Neuron (in vitro differentiated cells): ENCODE results near the gene DCT.

Experiments used
- H2AFZ ChIP-seq: one replicate; pipeline ENCODE4 v1.6.1; 2013; ENCODE audit warnings: low read depth, mild to moderate bottlenecking, inconsistent platforms, low read length, moderate library complexity
- H3K27me3 ChIP-seq: one replicate; pipeline ENCODE4 v1.6.1; 2013; ENCODE audit warnings: low read length; ENCODE audit not compliant: insufficient read depth
- H3K36me3 ChIP-seq: one replicate; pipeline ENCODE4 v1.6.1; 2013; ENCODE audit warnings: low read length; ENCODE audit not compliant: insufficient read depth
- H3K4me1 ChIP-seq: one replicate; pipeline ENCODE4 v1.6.1; 2013; ENCODE audit warnings: low read length; ENCODE audit not compliant: insufficient read depth
- H3K4me3 ChIP-seq: 2 replicates; pipeline ENCODE4 v1.5.1; 2013; ENCODE audit warnings: mild to moderate bottlenecking, low read length, moderate library complexity
- H3K9me3 ChIP-seq: one replicate; pipeline ENCODE4 v1.6.1; 2013; ENCODE audit warnings: low read length

DCT gene

DNA sequence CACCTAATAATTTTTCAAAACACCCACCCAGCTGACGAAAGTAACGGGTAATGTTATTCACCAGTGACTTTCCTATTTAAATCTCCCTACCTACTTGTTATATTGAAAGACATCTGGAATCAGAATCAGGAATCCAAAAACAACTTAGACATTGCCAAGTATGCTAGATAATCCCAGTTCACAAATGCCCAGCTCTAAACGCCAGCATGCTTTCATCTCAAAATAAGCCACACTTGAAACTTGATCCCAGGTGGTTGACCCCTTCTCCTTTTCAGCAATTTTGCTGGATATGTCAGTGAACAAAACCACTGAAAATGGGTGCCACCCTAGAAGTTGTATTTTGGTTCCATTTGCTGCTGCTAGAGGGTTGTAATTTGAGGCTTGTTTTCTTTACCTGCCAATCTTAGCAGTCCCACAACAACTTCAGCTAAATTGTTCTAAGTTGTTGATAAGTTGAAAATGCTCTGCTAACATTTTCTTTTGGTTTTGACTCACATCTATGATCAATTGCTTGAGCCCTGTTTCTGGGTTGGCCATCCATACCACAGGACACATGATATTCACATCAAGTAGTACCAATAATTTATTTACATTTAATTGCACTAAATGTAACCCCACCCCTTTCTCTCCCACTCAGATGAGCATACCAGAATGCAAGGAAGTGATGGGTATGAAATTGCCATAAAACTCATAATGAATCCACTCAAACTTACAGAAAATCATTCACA, 66.4 kb downstream of the DCT start:
- H3K4me1 ChIP-seq, result no peaks in the 10 kb centered on the region
- no peaks in the 10 kb centered on the region for H3K9me3 ChIP-seq

DNA sequence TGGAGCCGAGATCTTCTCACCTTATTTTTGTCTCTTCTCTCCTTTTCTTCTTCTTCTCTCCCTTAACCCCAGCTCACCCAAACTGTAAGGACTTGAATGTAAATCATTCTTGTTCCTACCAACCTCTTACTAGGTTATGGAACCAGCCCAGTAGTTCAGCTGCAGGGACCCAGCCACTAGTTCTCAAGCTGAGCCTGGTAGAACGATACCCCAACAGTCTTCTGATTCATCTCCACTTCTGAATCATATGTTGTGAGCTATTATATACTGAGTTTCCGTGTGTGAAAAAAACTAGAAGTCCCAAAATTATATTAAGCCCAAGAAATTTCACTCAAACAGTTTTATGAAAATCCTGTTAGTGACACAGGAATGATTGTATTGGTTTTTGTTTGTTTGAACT, 67.7 kb downstream of the DCT start:
- Histone ChIP-seq H3K9me3 (no peaks in the 10 kb centered on the region), H3K27me3 (no peaks in the 10 kb centered on the region), H3K4me3 (no peak overlapping the region), H2AFZ (no peak overlapping the region), H3K36me3 (no peaks in the 10 kb centered on the region), H3K4me1 (no peaks in the 10 kb centered on the region)

More for the DNA sequence above, 66.4 kb downstream of the DCT start:
- H2AFZ ChIP-seq, result no peak overlapping the region
- no peaks in the 10 kb centered on the region for H3K27me3 ChIP-seq
- no peaks in the 10 kb centered on the region for H3K36me3 ChIP-seq
- no peak overlapping the region for H3K4me3 ChIP-seq

DNA sequence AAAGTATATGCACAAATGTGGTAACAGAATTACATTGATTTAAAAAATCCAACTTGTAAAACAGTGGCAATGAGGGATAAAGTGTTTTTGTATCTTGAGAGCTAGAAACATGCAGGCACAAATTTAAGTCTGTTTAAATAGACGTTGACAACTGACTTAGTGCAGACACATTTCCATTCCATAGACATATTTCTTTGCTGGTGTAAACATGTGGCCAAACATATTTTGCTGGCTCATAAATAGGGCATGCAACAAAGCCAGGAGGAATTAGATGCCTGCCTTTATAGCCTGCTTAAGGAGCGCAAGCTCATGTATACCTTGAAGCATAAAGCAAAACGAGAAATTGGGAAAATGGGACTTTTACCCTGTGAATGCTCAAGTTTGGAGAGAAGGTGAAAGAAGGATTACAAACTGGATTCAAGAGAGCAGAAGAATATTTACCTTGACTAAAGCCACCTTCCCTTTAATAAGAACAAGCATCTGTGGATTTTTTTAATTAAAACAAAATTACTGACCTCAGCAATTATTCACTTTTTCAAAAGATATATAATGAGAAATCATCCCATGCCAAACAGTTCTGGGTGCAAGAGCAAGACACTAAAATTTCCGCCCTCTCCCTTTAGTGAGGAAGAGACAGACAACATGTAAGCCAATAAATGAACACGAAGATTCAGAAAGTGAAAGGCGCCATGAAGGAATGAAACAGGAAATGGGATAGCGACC, 71.0 kb downstream of the DCT start:
- H3K36me3 ChIP-seq, result no peaks in the 10 kb centered on the region
- no peaks in the 10 kb centered on the region for H3K27me3 ChIP-seq
- no peaks in the 10 kb centered on the region for H3K9me3 ChIP-seq

DNA sequence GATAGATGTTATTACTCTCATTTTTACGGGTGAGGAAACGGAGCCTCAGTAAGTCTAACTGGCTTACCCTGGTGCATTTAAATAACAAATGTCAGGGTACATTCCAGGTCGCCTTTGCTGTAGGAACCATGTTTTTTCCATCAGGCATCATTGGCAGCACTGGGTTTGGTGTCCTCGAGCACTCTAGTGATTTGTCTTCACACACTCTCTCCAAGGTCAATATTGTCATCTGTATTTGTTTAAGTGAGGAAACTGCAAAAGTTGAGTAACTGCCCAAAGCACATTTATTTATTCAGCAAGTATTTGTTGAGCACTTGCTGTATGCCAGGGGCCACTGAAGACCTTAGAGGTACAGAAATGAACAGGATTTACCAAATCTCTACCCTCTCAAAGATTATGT, 78.6 kb downstream of the DCT start:
- no peaks in the 10 kb centered on the region for H3K27me3 ChIP-seq
- no peaks in the 10 kb centered on the region for H3K36me3 ChIP-seq
- H3K9me3 ChIP-seq, result no peaks in the 10 kb centered on the region
- H2AFZ ChIP-seq, result no peak overlapping the region
- no peak overlapping the region for H3K4me3 ChIP-seq
- no peaks in the 10 kb centered on the region for H3K4me1 ChIP-seq

More for the DNA sequence above, 71.0 kb downstream of the DCT start:
- Histone ChIP-seq H2AFZ (no peak overlapping the region), H3K4me1 (no peaks in the 10 kb centered on the region), H3K4me3 (no peak overlapping the region)

DNA sequence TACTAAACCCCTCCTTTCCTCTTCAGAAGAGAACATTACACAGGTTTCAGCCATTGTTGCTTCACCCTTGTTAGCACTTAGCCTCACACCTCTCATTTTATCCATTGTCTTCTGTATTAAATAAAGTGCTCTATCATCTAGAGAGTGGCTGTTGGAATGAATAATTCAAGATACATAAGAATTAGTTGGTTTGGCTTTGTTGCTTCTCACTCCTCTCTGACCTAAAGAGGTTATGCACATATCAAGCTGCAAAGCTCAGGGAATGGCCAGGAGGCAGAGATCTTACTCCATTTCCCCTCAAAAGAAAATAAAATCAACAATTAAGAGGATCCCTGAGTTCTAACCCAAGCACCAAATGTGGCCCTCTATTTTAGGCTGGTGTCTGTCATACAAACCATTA, 79.7 kb downstream of the DCT start:
- no peaks in the 10 kb centered on the region for H3K9me3 ChIP-seq
- no peak overlapping the region for H2AFZ ChIP-seq
- no peaks in the 10 kb centered on the region for H3K36me3 ChIP-seq
- no peak overlapping the region for H3K4me3 ChIP-seq
- no peaks in the 10 kb centered on the region for H3K4me1 ChIP-seq
- H3K27me3 ChIP-seq, result no peaks in the 10 kb centered on the region

DNA sequence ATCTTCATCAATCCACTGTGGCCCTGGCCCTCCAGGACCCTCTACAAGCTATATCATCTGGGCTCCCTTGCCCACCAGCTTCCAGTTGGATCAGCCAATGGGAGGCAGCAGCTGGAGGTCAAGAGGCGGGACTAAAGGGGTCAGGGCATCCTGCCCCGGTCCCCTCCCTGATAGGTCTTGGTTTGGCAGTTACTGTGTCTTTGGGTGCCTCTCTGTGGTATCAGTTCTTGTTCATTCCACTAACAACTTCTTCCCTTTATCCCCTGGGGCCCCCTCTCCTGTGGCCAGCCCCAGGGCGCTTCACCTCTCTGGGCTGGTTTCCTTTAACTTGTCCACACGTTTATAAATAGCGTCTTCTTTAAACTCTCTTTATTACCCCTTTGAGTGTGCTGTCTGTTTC, 83.6 kb downstream of the DCT start:
- no peaks in the 10 kb centered on the region for H3K27me3 ChIP-seq
- H3K36me3 ChIP-seq, result no peaks in the 10 kb centered on the region
- H3K4me1 ChIP-seq, result no peaks in the 10 kb centered on the region
- H3K4me3 ChIP-seq, result no peak overlapping the region
- H2AFZ ChIP-seq, result no peak overlapping the region
- no peaks in the 10 kb centered on the region for H3K9me3 ChIP-seq

DNA sequence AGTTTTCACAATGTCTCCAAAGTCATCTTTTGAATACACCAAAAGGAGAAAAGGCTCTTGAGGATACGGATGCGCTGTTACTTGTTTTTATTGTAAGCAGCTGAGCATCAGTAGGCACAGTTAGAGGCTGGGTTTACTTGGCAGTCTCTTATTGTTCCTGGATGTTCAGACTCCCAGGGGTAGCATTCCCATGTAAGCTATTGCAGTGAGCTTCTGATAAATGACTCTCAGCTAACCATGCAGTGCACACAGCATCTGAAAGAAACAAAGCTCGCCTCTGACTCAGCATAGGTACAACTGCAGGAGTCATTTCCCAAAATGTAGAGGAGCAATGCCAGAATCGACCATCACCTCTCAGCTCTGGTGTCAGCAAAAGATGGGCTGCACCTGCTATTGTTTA, 84.8 kb downstream of the DCT start:
- Histone ChIP-seq H3K4me3 (no peak overlapping the region), H2AFZ (no peak overlapping the region), H3K4me1 (no peaks in the 10 kb centered on the region), H3K27me3 (no peaks in the 10 kb centered on the region), H3K36me3 (no peaks in the 10 kb centered on the region), H3K9me3 (no peaks in the 10 kb centered on the region)

DNA sequence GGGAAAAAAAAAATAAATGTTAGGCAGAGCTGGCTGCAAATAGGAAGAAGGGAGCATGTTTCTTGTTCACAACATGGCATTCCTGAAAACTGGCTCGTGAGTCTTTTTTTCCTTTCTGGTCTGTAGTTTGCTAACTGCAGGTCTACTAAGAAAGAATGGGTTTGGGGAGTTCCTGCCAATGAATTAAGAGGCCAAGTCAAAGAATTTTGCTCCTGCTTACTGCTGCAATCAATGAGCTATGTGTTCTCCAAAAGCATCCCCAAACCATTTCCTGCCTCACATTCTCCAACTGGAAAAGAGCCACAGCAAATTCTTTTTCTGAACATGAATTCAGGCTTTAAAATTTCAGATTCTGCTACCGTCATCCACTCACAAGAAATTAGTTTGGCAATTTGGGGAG, 88.6 kb downstream of the DCT start:
- Histone ChIP-seq H3K4me1 (no peaks in the 10 kb centered on the region), H3K4me3 (no peak overlapping the region), H2AFZ (no peak overlapping the region), H3K36me3 (no peaks in the 10 kb centered on the region), H3K27me3 (no peaks in the 10 kb centered on the region), H3K9me3 (no peaks in the 10 kb centered on the region)

DNA sequence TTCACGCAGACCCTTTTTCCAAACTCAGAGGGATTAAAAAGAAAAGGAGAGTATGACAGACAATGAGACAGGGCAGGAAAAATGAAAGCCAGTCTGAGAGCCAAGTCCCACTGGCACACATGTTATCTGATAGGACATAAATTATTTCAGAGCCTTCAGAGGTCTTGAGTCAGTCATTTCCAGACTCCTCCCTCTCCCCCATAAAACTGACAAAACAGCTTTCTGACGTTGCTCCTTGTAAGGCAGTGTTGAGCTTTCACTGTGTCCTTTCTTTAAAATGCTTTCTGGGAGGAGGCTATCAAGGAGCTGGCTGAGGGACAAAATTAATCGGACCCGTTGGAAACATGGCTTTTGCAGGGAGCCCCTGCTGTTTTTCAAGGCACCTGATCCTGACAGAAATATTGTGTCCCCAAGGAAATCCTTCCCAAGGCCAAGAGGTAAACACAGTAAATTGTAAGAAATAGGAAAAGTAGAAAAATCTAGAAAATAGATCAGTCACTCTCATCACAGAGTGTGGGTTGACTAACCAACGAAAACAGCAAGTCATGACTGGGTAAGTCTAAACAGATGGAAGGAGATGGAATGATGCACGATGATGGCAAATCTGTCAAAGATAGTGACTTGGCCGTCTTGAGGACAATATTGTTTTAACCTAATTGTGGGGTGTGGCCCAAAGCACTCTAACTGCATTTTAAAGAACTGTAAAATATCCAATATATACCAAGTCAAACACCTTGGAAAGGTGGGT, 89.7 kb downstream of the DCT start:
- Histone ChIP-seq H3K27me3 (no peaks in the 10 kb centered on the region), H3K4me1 (no peaks in the 10 kb centered on the region), H3K9me3 (no peaks in the 10 kb centered on the region), H3K4me3 (no peak overlapping the region), H2AFZ (no peak overlapping the region), H3K36me3 (no peaks in the 10 kb centered on the region)

DNA sequence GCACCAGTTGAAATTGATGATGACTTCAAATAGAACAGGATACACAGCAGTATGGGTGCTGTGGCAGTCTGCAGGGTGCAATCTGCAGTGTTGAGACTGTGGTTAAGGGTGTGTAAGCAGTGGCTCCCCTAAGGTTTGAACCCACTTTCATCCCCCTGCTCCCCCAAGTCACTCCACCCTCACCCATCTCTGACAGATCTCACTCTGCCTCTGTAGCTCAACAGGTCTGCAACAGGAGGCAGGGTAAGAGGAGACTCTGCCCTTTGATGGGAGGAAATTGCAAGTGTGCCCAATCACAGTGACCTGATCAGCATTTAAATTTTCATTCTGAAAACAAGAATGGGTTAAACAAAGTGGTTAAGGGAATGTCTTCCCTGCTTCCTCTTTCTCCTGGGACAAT, 92.4 kb downstream of the DCT start:
- Histone ChIP-seq H3K9me3 (peaks cover 2% of the 10 kb centered on the region), H2AFZ (no peak overlapping the region), H3K4me1 (no peaks in the 10 kb centered on the region), H3K4me3 (no peak overlapping the region), H3K36me3 (no peaks in the 10 kb centered on the region), H3K27me3 (no peaks in the 10 kb centered on the region)
